ES-I3 (cell line): ENCODE measurements around the gene DYNAP.

Source experiments
- H3K36me3 ChIP-seq: 2 replicates; pipeline ENCODE4 v1.6.1; 2013; ENCODE audit warnings: mild to moderate bottlenecking, low read length, control low read depth, moderate library complexity; ENCODE audit not compliant: insufficient read depth
- H3K4me1 ChIP-seq: 2 replicates; pipeline ENCODE4 v1.6.1; 2013; ENCODE audit warnings: mild to moderate bottlenecking, control low read depth, low read length; ENCODE audit not compliant: insufficient read depth
- H3K9ac ChIP-seq: 2 replicates; pipeline ENCODE4 v1.6.1; 2013; ENCODE audit warnings: low read depth, mild to moderate bottlenecking, low read length, moderate library complexity
- H3K9me3 ChIP-seq: 2 replicates; pipeline ENCODE4 v1.6.1; 2013; ENCODE audit warnings: mild to moderate bottlenecking, low read length, moderate library complexity; ENCODE audit not compliant: control insufficient read depth, insufficient read depth

DYNAP gene, protein sequence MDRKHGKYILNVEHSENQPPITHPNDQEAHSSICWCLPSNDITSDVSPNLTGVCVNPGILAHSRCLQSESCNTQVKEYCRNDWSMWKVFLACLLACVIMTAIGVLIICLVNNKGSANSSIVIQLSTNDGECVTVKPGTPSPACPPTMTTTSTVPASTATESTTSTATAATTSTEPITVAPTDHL

DNA sequence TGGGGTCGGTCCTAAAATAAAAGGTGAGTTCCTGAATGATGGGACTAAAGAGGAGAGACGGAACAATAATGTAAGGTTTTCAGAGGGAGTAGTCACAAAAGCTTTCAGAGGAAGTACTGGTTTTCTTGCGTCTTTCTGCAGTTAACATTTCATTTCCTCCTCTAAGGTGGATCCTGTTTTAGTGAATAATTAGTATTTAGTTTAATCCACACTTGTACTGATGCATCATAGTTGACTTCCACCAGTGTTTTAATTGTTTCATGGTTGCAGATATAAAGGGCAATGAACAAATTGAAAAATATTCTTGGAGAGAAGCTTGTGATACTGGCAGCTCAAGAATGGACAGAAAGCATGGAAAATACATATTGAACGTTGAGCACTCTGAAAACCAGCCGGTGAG lies at the start of gene DYNAP:
Gene DYNAP, plus strand, starts transcription at position 301 of the 400 bp plus-strand sequence. Its CDS starts 38 bp downstream, at position 339.
- no peaks in the 10 kb centered on the region for H3K4me1 ChIP-seq
- no peak within 1 kb of the TSS for H3K9ac ChIP-seq
- no peaks in the 10 kb centered on the region for H3K36me3 ChIP-seq
- no peaks in the 10 kb centered on the region for H3K9me3 ChIP-seq

DNA sequence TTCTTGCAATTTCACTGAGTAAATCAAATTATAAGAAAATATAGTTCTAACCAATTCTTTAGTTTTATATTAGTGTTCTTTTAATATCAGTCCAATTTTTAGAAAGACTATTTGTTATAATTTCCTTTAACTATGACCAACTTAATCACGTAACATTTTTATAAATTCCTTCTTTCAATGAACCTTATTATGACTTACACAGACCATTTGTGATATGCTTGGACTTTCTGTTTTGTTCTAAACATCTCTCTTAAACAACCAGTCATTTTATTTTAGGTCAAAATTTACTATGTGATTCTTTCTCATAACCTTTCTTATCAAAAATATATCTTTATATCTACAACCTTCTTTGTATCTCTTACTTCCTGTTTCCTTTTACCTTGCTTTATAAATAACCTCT lies 39.5 kb upstream of the DYNAP start:
- Histone ChIP-seq H3K9ac (no peak overlapping the region), H3K9me3 (peaks cover 33% of the 10 kb centered on the region), H3K36me3 (no peaks in the 10 kb centered on the region; the same call in 1 of the 2 replicates), H3K4me1 (no peaks in the 10 kb centered on the region)

DNA sequence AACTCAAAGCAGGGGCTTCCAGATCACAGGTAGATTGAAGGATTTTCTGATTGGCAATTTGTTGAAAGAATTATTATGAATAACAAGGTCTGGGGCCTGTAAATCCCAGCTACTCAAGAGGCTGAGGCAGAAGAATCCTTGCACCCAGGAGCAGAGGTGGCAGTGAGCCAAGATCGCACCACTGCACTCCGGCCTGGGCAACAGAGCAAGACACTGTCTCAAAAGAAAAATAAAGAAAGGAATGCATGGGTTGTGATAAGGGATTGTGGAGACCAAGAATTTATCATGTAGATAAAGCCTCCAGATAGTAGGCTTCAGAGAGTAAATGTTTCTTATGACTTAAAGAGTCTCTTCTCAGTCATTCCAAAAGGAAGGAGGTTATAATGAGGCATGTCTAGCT lies 35.8 kb upstream of the DYNAP start:
- Histone ChIP-seq H3K9ac (no peak overlapping the region), H3K9me3 (peaks cover 21% of the 10 kb centered on the region), H3K4me1 (no peaks in the 10 kb centered on the region), H3K36me3 (no peaks in the 10 kb centered on the region; the same call in 1 of the 2 replicates)

DNA sequence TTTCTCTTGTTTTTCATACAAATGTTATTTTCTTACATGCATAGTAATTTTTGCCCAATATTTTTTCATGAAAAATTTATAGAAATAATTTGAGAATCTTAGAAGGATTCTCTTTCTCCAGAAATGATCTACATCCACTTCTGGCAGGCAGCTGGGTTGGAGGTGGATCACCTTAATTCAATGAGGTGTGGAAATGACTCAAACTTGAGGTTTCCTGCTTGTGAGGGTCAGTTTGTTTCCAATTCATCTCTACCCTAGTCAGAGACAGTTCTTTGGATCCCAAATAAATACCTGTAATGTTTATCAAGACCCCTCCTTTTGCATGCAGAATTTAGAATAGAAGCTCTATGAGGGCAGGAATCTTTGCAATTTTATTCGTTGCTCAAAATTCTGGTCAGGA lies 35.0 kb upstream of the DYNAP start:
- H3K36me3 ChIP-seq = no peaks in the 10 kb centered on the region; the same call in 1 of the 2 replicates
- H3K4me1 ChIP-seq = no peaks in the 10 kb centered on the region
- H3K9ac ChIP-seq = no peak overlapping the region
- H3K9me3 ChIP-seq = peaks cover 14% of the 10 kb centered on the region

DNA sequence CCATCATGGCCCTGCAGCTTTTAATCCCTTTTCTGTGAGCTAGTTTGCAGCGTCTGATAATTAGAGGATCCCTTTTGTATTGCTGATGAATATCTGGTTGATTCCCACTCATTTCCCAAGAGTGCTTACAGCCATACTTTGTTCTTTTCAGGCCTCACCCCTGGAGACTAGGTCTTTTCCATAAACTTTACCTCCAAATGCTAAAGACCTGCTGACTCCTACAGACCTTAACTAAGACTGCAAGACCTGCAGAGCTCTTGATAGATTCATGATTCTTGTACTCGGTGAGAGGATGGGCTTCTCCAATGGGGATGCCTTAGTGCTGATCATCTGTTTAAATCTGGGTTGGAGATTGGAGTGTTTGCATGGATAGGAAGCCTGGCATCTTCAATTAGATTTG lies 33.1 kb upstream of the DYNAP start:
- no peaks in the 10 kb centered on the region; the same call in 1 of the 2 replicates for H3K36me3 ChIP-seq

DNA sequence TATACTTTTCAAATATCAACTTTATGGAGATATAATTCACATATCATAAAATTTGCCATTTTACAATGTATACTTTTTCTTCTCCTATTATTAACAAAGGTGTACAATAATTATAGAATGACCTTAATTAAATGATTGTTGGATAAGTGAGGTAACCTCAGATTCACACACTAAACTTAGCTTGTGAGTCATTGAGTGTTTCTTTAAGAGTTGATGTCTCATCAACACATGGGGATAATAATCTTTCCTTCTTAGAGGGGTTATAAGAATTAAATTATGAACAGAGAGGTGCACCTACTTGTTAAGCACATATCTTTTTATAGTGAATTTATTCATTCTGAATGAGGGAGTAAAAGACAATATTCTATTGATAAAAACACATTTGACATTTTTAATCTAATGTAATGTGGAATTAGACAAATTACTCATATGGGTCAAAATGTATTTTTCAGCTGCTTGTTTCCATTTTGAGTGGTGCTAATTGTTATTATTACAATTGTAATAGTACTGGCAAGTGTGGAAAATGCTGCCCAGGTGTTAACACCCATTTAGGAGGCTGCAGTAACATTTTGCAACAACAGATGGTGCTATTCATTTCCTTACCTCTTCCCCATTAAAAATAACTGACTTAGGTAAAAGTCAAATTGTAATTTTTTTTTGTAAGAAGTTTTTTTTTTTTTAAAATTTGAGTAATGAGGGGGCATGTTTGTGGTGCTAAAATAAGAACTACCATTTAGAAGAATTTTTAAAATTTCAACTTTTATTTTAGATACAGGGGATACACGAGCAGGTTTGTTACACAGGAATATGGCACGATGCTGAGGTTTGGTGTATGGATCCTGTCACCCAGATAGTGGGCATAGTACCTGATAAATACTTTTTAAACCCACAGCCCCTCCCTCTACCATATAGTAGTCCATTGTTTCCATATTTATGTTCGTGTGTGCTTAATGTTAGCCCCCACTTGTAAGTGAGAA lies 32.1 kb upstream of the DYNAP start:
- H3K36me3 ChIP-seq = no peaks in the 10 kb centered on the region; the same call in 1 of the 2 replicates
- H3K9ac ChIP-seq = no peak overlapping the region
- H3K4me1 ChIP-seq = no peaks in the 10 kb centered on the region
- H3K9me3 ChIP-seq = no peaks in the 10 kb centered on the region

More for the DNA sequence above, 33.1 kb upstream of the DYNAP start:
- Histone ChIP-seq H3K9me3 (peaks cover 5% of the 10 kb centered on the region), H3K4me1 (no peaks in the 10 kb centered on the region), H3K9ac (no peak overlapping the region)

DNA sequence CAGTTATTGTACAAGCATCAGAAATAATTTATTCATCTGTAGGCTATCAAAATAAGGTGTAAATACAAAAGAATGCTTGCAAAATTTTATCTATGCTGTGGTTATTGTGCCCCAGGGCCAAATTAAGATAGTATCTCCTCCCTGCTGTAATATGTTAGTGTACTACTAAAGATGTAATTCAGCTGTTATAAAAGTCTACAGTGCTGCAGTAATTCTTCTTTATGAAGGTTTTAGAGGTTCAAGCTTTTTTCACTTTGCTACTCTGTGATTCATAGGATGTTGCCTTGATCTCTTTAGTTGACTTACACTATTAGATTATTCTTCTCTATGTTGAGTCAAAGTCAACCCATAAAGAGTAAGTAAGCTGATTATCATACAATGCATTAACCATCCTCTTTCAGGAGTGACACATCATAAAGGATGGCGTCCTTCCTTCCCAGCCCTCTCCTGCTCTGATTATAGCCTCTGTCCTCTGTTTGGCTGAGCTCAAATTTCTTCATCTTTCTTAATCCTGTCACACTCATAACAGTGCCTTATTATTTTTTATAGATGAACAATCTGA lies 29.3 kb upstream of the DYNAP start:
- no peaks in the 10 kb centered on the region for H3K9me3 ChIP-seq
- H3K4me1 ChIP-seq = no peaks in the 10 kb centered on the region
- no peaks in the 10 kb centered on the region for H3K36me3 ChIP-seq
- no peak overlapping the region for H3K9ac ChIP-seq

DNA sequence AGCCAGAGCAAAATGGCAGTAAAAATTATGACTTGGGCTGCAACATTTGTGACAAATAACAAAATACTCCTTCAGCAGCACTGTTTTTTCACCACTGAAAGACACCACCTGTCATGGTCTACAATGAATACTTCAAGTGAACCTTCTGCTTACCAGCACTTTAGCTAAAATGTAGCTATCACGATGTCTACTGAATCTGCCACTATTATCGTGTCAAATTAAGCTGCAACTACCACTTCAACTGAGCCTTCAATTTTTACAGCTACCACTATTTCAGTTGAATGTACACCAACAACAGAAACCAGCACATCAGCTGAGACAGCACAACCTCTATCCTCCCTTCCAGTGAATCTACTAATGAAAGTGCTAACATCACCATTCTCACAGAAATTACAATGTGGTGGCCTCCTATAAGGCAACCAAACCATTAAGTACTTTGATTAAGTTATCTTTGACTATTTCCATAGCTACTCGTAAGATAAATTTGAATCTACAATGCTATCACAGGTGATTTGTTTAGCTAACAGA lies 10.8 kb upstream of the DYNAP start:
- Histone ChIP-seq H3K36me3 (no peaks in the 10 kb centered on the region), H3K4me1 (no peaks in the 10 kb centered on the region)

DNA sequence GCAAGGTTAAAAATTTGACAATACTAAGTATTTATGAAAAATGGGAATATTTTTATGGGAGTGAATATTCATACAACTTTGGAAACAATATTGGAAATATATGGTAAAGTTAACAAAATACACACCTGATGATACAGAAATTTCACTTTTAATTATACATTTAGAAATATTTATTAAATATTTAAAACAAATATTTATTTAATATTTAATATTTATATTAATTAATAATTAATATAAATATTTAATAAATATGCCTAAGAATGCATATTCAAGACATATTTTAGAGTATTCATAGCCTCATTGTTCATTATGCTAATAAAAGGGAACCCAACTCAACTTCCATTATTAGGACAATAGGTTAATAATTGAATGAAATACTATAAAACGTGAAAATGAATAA lies 7.0 kb upstream of the DYNAP start:
- H3K36me3 ChIP-seq = no peaks in the 10 kb centered on the region
- no peaks in the 10 kb centered on the region for H3K4me1 ChIP-seq
- no peak overlapping the region for H3K9ac ChIP-seq
- H3K9me3 ChIP-seq = no peaks in the 10 kb centered on the region

More for the DNA sequence above, 10.8 kb upstream of the DYNAP start:
- Histone ChIP-seq H3K9ac (no peak overlapping the region), H3K9me3 (no peaks in the 10 kb centered on the region)

DNA sequence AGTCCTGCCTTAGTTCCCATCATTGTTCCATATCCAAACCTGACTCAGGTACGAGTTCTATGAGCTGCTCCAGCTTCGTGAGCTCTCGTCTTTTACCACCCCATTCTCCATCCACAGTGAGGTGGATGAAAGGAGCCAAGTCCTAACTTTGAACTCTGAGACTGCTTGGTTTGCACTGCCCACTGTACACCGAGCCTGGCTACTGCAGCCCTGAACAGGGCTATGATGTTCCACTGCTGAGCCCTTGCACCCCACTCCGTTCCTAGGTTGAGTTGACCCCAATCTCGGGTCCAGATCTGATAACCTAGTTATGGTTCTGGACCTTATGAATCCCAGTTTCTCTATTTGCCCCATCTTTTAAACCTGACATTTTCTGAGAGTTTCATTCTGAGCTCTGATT lies 5.3 kb upstream of the DYNAP start:
- Histone ChIP-seq H3K9ac (no peak overlapping the region), H3K9me3 (no peaks in the 10 kb centered on the region), H3K36me3 (no peaks in the 10 kb centered on the region), H3K4me1 (no peaks in the 10 kb centered on the region)

DNA sequence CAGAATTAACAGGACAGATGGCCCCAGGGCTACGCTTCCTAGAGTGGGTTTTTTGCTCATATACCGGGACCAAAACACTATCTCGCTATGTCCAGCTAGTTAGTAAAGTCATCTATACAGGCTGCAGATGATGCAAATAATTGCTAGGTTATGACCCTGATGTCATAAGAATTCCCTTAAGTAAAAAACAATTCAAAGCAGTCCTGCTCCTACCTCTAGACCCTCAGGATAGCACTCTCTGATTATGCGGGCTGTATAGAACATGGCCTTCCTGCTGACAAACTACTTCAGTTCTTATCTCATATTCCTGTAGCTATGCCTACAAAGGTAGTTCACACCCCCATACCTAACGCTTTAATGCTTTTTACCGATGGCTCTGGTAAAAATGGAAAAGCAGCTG lies 13.2 kb downstream of the DYNAP start:
- H3K4me1 ChIP-seq = peaks cover 23% of the 10 kb centered on the region
- no peaks in the 10 kb centered on the region for H3K9me3 ChIP-seq
- H3K36me3 ChIP-seq = no peaks in the 10 kb centered on the region
- no peak overlapping the region for H3K9ac ChIP-seq

DNA sequence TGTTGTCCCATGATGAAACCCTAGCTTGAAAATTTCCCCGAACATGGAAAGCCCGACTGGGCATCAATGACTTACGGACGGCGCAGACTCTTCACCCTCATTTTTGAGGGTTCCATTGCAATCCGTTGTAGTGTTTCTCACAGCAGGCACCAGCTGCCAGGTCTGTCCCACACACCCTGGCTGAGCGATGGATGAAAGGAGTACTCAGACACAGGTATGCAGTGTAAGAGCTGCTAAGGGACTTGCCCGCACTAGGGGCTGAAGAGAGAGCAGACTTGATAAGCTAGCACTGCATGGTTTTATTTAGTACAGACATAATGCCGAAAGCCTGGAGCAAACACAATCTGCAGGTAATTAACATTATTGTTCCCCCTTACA lies 15.8 kb downstream of the DYNAP start:
- no peaks in the 10 kb centered on the region for H3K36me3 ChIP-seq
- peaks cover 32% of the 10 kb centered on the region for H3K4me1 ChIP-seq
- peak overlapping the region; percentile 20 for H3K9ac ChIP-seq
- H3K9me3 ChIP-seq = no peaks in the 10 kb centered on the region

DNA sequence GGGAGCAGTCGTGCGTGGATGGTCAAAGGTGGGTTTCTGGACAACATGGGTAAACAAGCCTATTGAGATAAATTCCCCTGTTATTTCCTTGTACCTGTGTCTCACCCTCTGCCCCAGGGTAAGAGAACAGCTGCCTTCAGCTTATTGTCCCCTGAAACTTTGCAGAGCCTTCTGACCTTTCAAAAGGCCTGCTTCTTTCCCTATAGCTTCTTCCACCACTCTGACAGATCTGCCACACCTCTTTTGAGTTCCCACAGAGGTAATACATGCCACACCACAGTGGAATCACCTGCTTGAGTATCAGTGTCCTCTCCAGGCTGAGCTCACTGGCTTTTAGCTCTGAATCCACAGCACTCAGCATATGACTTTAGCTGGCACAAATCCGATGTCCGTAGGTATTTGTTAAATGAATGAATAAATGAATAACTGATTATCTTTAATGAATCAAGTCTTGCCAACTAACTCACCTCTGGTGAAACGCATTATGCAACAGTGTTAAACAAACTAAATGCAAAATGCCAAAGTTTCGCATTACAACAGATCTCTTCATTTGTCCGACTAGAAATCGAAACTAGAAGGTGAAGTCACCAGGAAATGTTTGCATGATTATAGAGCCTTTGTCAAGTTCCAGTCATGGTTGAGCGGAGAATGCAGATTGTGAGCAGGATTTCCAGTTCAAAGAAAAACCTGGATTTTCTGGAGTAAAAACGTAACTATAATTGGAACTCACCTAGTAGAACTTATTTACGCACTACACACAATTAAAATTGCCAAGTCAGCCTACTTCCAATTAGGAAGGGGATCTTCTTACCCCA lies 16.4 kb downstream of the DYNAP start:
- no peaks in the 10 kb centered on the region for H3K9me3 ChIP-seq
- H3K36me3 ChIP-seq = no peaks in the 10 kb centered on the region
- peaks cover 32% of the 10 kb centered on the region for H3K4me1 ChIP-seq
- H3K9ac ChIP-seq = peak overlapping the region; percentile 20
